ENCODE data around the gene KLRC4. TPM values are rescaled to one million over a fixed set of nuclear protein-coding genes. Genes with fewer than 3 reads are reported as not detected.
"Not testable (repeated sequence)": the region's sequence is repeated elsewhere in the genome, so short reads cannot be mapped to it uniquely, and the experiment has no call there.

The KLRC4 gene
- total RNA-seq, 1 experiment from 2014 or later = not detected

DNA sequence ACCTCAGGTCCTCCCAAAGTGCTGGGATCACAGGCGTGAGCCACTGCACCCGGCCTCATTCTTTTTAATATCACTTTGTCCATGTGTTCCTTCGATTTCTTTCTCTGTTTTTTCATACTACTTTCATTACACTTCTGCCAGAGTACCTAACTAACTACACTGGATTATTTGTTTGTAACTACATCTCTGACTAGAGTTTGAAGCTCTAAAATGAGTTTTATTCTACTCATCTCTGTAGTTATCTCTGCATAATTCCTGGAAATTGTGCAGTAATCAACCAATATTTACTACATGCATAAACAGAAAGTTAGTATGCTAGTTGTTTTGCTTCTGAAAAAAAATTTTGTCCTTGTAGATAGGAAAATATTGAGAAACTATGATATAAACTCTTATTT, 34.9 kb downstream of the KLRC4 start:
- Histone ChIP-seq H3K4me1 (replicated peaks; ENCODE audit: insufficient read depth) (no peaks in the 10 kb centered on the region), H2AFZ (no peak overlapping the region), H3K27me3 (ENCODE audit: insufficient read depth, low read depth) (no peaks in the 10 kb centered on the region), H3K4me2 (no peak overlapping the region), H4K20me1 (ENCODE audit: insufficient read depth) (no peaks in the 10 kb centered on the region), H3K79me2 (ENCODE audit: low read depth) (no peaks in the 10 kb centered on the region), H3K9me3 (ENCODE audit: insufficient read depth, low read depth) (no peaks in the 10 kb centered on the region), H3K9me2 (ENCODE audit: insufficient read depth) (0 out of 2 replicates have a peak, but pooled peaks cover 8% of the 10 kb centered on the region), H3K4me3 (no peak overlapping the region), H3F3A (ENCODE audit: insufficient read depth, low read depth) (no peaks in the 10 kb centered on the region), H3K36me3 (ENCODE audit: low read depth) (no peaks in the 10 kb centered on the region), H3K27ac (no peak overlapping the region)
- ChIA-PET POLR2A (ENCODE audit: unreplicated experiment) (no interaction called here), CTCF (no interaction called here)
- no peak for DNase-seq
- intact Hi-C loops (cut with micrococcal nuclease; ENCODE audit: unreplicated experiment) = no loop called here
- TF ChIP-seq CTCF (conservative IDR thresholded peaks at IDR 0.05) (no peak), EZH2 (IDR thresholded peaks at IDR 0.05; ENCODE audit: low read depth) (no peak)
- no TSS peak for BruUV-seq (replicated peaks)

- no peaks in the 10 kb centered on the region for H3K36me3 ChIP-seq (ENCODE audit: low read depth)
- H3K9me2 ChIP-seq (ENCODE audit: insufficient read depth) = 0 out of 2 replicates have a peak, but pooled peaks cover 4% of the 10 kb centered on the region
- ChIA-PET CTCF (no interaction called here), POLR2A (ENCODE audit: unreplicated experiment) (no interaction called here)
- H3K27me3 ChIP-seq (ENCODE audit: insufficient read depth, low read depth) = no peaks in the 10 kb centered on the region
- H3K4me3 ChIP-seq = no peak overlapping the region
- TF ChIP-seq CTCF (conservative IDR thresholded peaks at IDR 0.05) (no peak), EZH2 (IDR thresholded peaks at IDR 0.05; ENCODE audit: low read depth) (no peak)
- no peak overlapping the region for H3K27ac ChIP-seq
- H3F3A ChIP-seq (ENCODE audit: insufficient read depth, low read depth) = no peaks in the 10 kb centered on the region
- no peak overlapping the region for H2AFZ ChIP-seq
- H3K4me2 ChIP-seq = no peak overlapping the region
- H3K4me1 ChIP-seq (replicated peaks; ENCODE audit: insufficient read depth) = no peaks in the 10 kb centered on the region
- H4K20me1 ChIP-seq (ENCODE audit: insufficient read depth) = no peaks in the 10 kb centered on the region
- no TSS peak for BruUV-seq (replicated peaks)
- H3K79me2 ChIP-seq (ENCODE audit: low read depth) = no peaks in the 10 kb centered on the region
- intact Hi-C loops (cut with micrococcal nuclease; ENCODE audit: unreplicated experiment) = no loop called here
- DNase-seq = no peak
- H3K9me3 ChIP-seq (ENCODE audit: insufficient read depth, low read depth) = no peaks in the 10 kb centered on the region
Observed at GRCh38 chr12:10372559-10372958, 37.0 kb downstream of the KLRC4 start.

DNA sequence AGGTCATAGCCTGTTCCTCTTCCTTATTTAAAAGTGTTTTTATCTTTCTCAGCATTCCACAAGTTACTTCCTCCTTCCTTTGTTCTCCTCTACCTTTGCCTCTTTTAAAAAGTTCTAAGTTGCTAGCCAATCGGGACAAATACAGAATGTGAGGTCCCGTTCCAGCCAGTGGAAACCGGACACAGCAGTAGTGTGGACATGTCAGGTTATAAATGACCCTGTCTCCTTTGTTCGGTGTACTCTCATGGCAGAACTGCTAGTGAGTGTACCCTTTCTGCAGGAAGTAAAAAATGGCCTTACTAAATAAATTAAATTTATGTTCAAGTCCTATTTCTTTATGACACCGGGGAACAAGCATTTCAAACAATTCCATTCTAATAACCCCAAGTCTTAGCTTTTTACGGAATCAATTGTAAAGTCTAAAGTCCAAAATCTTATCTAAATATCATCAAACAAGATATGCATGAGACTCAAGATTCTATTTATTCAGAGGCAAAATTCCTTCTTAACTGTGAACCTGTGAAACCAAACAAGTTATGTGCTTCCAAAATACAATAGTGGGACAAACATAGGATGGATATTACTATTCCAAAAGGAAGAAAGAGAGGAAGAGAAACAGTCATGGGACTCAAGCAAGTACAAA, 37.5 kb downstream of the KLRC4 start:
- H3K36me3 ChIP-seq (ENCODE audit: low read depth); H3K4me2 ChIP-seq; BruUV-seq (replicated peaks); H4K20me1 ChIP-seq (ENCODE audit: insufficient read depth); H3K9me2 ChIP-seq (ENCODE audit: insufficient read depth); H3K4me1 ChIP-seq (replicated peaks; ENCODE audit: insufficient read depth); intact Hi-C loops (cut with micrococcal nuclease; ENCODE audit: unreplicated experiment); H3F3A ChIP-seq (ENCODE audit: insufficient read depth, low read depth); H3K79me2 ChIP-seq (ENCODE audit: low read depth); H2AFZ ChIP-seq; H3K4me3 ChIP-seq; CTCF ChIA-PET; H3K9me3 ChIP-seq (ENCODE audit: insufficient read depth, low read depth); H3K27ac ChIP-seq; POLR2A ChIA-PET (ENCODE audit: unreplicated experiment); DNase-seq; H3K27me3 ChIP-seq (ENCODE audit: insufficient read depth, low read depth): not testable (repeated sequence)

All from PC-9 (cell line).